Right atrium auricular region (tissue), 2 donors: ENCODE measurements around the gene HDAC9. TPM values are rescaled to one million over a fixed set of nuclear protein-coding genes. Genes with fewer than 3 reads are reported as not detected.

Source experiments
- DNase-seq: peaks from one replicate; pipeline ENCODE4 v3.0.0-alpha.2; 2019; ENCODE audit warnings: low spot score
- H3K27ac ChIP-seq, 2 donors: fragments of 200-600 bp; sonication (generic); 1 replicate in 1 of 2; 2 replicates in 1 of 2; pipeline ENCODE4 v1.5.1; 2016 to 2019
- H3K27me3 ChIP-seq, 2 donors: fragments of 200-600 bp; sonication (generic); one replicate each; pipeline versions ENCODE4 v1.5.1 to v1.6.0; 2017 to 2019
- H3K36me3 ChIP-seq: fragments of 200-600 bp; sonication (generic); one replicate; pipeline ENCODE4 v1.5.1; 2016
- H3K4me1 ChIP-seq, 2 donors: fragments of 200-600 bp; sonication (generic); one replicate each; pipeline versions ENCODE4 v1.5.1 to v1.6.0; 2017 to 2019
- H3K4me3 ChIP-seq, 2 donors: fragments of 200-600 bp; sonication (generic); 1 replicate in 1 of 2; 2 replicates in 1 of 2; pipeline ENCODE4 v1.5.1; 2017 to 2019; ENCODE audit warnings: mild to moderate bottlenecking in 1 of 2, moderate library complexity in 1 of 2
- H3K9me3 ChIP-seq, 2 donors: fragments of 200-600 bp; sonication (generic); one replicate each; pipeline ENCODE4 v1.5.1; 2019
- total RNA-seq, 2 donors: library from RNA; depleted of rRNA; stranded (reverse); fragments of >200 nt; gene quantifications; one replicate each; pipeline ENCODE4 v1.1.0, GENCODE V29; 2016
- TF ChIP-seq, protein P1 (sequence below), 2 donors: fragments of 200-600 bp; sonication (generic); IDR thresholded peaks; one replicate each; pipeline ENCODE4 v1.5.1; 2019; ENCODE audit warnings: antibody characterized with exemption in 2 of 2

The HDAC9 gene
- total RNA-seq, 2 donors from 2014 or later: 16.6 to 28.0 TPM

DNA sequence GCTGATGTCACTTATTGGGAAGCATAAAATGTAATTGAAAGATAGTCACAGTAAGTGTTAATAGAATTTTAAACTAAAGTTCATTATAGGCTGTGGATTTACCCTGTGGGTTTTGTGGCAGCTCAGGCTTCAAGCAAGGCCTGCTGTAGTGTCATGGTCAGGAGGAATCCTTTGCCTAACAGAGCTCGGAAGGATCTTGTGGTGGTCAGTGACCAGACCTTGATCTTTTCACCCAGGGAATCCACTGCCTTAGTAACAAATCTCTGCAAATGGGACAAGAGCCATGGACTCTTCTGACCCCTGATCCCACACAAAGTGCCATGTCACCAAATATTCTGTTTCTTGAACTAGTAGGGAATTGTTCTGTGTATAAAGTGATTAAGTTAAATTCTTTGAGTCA is 20.6 kb upstream of the HDAC9 start:
- Histone ChIP-seq H3K9me3 (no peaks in the 10 kb centered on the region), H3K4me3 (no peak overlapping the region), H3K36me3 (no peaks in the 10 kb centered on the region), H3K27ac (no peak overlapping the region), H3K27me3 (no peaks in the 10 kb centered on the region), H3K4me1 (peaks cover 0 to 9% of the 10 kb centered on the region in 2 donors)
- TF ChIP-seq, protein P1, sequence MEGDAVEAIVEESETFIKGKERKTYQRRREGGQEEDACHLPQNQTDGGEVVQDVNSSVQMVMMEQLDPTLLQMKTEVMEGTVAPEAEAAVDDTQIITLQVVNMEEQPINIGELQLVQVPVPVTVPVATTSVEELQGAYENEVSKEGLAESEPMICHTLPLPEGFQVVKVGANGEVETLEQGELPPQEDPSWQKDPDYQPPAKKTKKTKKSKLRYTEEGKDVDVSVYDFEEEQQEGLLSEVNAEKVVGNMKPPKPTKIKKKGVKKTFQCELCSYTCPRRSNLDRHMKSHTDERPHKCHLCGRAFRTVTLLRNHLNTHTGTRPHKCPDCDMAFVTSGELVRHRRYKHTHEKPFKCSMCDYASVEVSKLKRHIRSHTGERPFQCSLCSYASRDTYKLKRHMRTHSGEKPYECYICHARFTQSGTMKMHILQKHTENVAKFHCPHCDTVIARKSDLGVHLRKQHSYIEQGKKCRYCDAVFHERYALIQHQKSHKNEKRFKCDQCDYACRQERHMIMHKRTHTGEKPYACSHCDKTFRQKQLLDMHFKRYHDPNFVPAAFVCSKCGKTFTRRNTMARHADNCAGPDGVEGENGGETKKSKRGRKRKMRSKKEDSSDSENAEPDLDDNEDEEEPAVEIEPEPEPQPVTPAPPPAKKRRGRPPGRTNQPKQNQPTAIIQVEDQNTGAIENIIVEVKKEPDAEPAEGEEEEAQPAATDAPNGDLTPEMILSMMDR (IDR thresholded peaks at IDR 0.05): no peak
- no peak for DNase-seq

GRCh38 chr7:18475488-18475887 is 20.1 kb upstream of the HDAC9 start:
- no peaks in the 10 kb centered on the region for H3K27me3 ChIP-seq
- DNase-seq: no peak
- H3K4me3 ChIP-seq: no peak overlapping the region
- TF ChIP-seq, protein P1 (IDR thresholded peaks at IDR 0.05): no peak
- no peaks in the 10 kb centered on the region for H3K9me3 ChIP-seq
- no peak overlapping the region for H3K27ac ChIP-seq
- H3K4me1 ChIP-seq: peaks cover 0 to 13% of the 10 kb centered on the region in 2 donors
- H3K36me3 ChIP-seq: no peaks in the 10 kb centered on the region

- Histone ChIP-seq H3K27ac (no peak overlapping the region), H3K4me3 (no peak overlapping the region), H3K4me1 (peaks cover 0 to 4% of the 10 kb centered on the region in 2 donors), H3K9me3 (no peaks in the 10 kb centered on the region), H3K36me3 (no peaks in the 10 kb centered on the region), H3K27me3 (no peaks in the 10 kb centered on the region)
- TF ChIP-seq, protein P1 (IDR thresholded peaks at IDR 0.05): no peak
- no peak for DNase-seq
These were observed 13.8 kb upstream of the HDAC9 start for GRCh38 chr7:18481776-18482175.

GRCh38 chr7:18488049-18488448 is 7.5 kb upstream of the HDAC9 start:
- Histone ChIP-seq H3K36me3 (no peaks in the 10 kb centered on the region), H3K27ac (no peak overlapping the region), H3K4me3 (no peak overlapping the region), H3K9me3 (no peaks in the 10 kb centered on the region), H3K4me1 (no peaks in the 10 kb centered on the region), H3K27me3 (no peaks in the 10 kb centered on the region)
- DNase-seq: no peak
- TF ChIP-seq, protein P1 (IDR thresholded peaks at IDR 0.05): no peak

GRCh38 chr7:18489624-18490023 is 5.9 kb upstream of the HDAC9 start:
- H3K36me3 ChIP-seq: no peaks in the 10 kb centered on the region
- H3K9me3 ChIP-seq: no peaks in the 10 kb centered on the region
- no peak overlapping the region for H3K27ac ChIP-seq
- no peak for DNase-seq
- TF ChIP-seq, protein P1 (IDR thresholded peaks at IDR 0.05): no peak
- peaks cover 0 to 6% of the 10 kb centered on the region in 2 donors for H3K4me1 ChIP-seq
- H3K4me3 ChIP-seq: no peak overlapping the region
- H3K27me3 ChIP-seq: no peaks in the 10 kb centered on the region

GRCh38 chr7:18491871-18492270 is 3.7 kb upstream of the HDAC9 start:
- Histone ChIP-seq H3K27me3 (no peaks in the 10 kb centered on the region), H3K4me3 (no peak overlapping the region), H3K36me3 (no peaks in the 10 kb centered on the region), H3K4me1 (peaks cover 0 to 13% of the 10 kb centered on the region in 2 donors), H3K27ac (no peak overlapping the region), H3K9me3 (no peaks in the 10 kb centered on the region)
- TF ChIP-seq, protein P1 (IDR thresholded peaks at IDR 0.05): no peak
- DNase-seq: no peak
